Dendritic cell treated with granulocyte-macrophage colony-stimulating factor and Interleukin-4, amounts not matched to agents 40 ng/mL and 50 ng/mL, for 4 days (primary cell): ENCODE data around the gene NTRK2.

Source experiments
- H3K27ac Mint-ChIP-seq: one replicate; pipeline ENCODE4 v1.8.0; 2022; ENCODE audit warnings: mild to moderate bottlenecking, mixed read lengths
- H3K27me3 Mint-ChIP-seq: one replicate; pipeline ENCODE4 v1.8.0; 2022; ENCODE audit warnings: mild to moderate bottlenecking, mixed read lengths
- H3K36me3 Mint-ChIP-seq: one replicate; pipeline ENCODE4 v1.8.0; 2022; ENCODE audit warnings: low read depth, mixed read lengths
- H3K4me1 Mint-ChIP-seq: one replicate; pipeline ENCODE4 v1.8.0; 2022; ENCODE audit warnings: low read depth, mixed read lengths
- H3K4me3 Mint-ChIP-seq: one replicate; pipeline ENCODE4 v1.8.0; 2022; ENCODE audit warnings: mild to moderate bottlenecking, moderate library complexity, mixed read lengths
- H3K9me3 Mint-ChIP-seq: one replicate; pipeline ENCODE4 v1.8.0; 2022; ENCODE audit warnings: mixed read lengths
- intact Hi-C: fragments of 100-400 bp; cut with micrococcal nuclease; formaldehyde crosslinking; loops from one replicate; pipeline ENCODE4 v1.15.0; 2022

The NTRK2 gene

DNA sequence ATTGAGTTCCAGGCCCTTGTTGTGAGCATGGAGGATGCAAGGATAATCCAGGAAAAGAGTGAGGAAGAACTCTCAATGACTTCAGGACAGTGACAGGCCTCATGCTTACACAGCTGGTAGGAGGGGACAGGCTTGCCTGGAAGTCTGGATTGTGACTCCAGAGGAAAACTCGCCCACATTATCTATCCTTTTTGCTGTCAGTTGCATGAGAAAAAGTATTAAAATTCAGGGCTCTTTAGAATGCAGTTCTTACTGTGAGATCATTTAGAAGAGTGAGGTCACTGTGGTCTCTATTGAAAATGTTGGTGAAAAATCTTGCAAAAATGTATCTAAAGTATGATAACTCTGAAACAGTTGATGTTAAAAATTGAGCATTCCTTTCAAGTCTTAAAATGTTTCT is 30.5 kb downstream of the NTRK2 start:
- peaks cover 8% of the 10 kb centered on the region for H3K27me3 Mint-ChIP-seq

DNA sequence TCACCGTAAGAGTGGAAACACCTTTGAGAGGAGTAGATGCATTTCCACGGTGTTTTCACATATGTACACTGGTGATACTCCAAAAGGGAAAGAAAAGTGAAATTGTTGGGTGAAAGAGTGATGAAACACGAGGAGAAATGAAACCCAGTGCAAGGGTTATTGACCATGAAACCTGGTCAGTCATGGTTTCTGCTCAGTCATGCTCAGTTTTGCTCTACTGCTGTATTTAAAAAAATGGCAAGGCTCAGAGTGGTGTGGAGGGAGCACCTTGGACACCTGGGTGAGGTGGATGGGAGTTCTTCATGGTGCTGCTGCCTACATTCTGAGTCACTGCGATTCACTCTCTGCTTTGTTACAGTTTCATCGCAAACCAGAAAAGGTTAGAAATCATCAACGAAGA is 32.3 kb downstream of the NTRK2 start:
- no peak overlapping the region for H3K4me3 Mint-ChIP-seq
- H3K27ac Mint-ChIP-seq = no peak overlapping the region
- intact Hi-C loops = no loop called here
- H3K4me1 Mint-ChIP-seq = no peaks in the 10 kb centered on the region
- no peaks in the 10 kb centered on the region for H3K9me3 Mint-ChIP-seq
- peaks cover 11% of the 10 kb centered on the region for H3K27me3 Mint-ChIP-seq
- no peaks in the 10 kb centered on the region for H3K36me3 Mint-ChIP-seq

More for the DNA sequence above, 30.5 kb downstream of the NTRK2 start:
- no peaks in the 10 kb centered on the region for H3K9me3 Mint-ChIP-seq
- intact Hi-C loops = no loop called here
- H3K4me1 Mint-ChIP-seq = no peaks in the 10 kb centered on the region
- no peak overlapping the region for H3K4me3 Mint-ChIP-seq
- H3K36me3 Mint-ChIP-seq = no peaks in the 10 kb centered on the region
- H3K27ac Mint-ChIP-seq = no peak overlapping the region

DNA sequence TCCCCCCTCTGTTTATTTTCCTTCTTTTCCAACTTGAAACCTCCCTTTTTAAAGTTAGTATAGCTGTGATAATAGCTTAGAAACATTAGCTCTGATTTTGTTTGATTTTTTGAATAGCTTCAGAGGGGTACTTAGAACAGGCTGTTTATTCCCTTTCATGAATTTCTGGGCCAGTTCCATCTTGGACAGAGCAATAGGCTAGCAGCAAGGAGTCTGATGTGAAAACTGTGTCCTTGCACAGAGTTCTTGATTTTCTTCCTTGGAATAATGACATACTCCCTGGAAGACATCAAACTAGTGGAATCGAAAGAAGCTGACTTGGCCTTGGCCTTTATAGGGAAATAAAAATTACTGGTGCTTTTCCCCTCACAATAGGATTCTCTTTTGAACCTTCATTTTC is 32.9 kb downstream of the NTRK2 start:
- Mint-ChIP-seq H3K27ac (no peak overlapping the region), H3K27me3 (peaks cover 7% of the 10 kb centered on the region), H3K4me3 (no peak overlapping the region), H3K36me3 (no peaks in the 10 kb centered on the region), H3K4me1 (no peaks in the 10 kb centered on the region), H3K9me3 (no peaks in the 10 kb centered on the region)
- intact Hi-C loops = no loop called here

DNA sequence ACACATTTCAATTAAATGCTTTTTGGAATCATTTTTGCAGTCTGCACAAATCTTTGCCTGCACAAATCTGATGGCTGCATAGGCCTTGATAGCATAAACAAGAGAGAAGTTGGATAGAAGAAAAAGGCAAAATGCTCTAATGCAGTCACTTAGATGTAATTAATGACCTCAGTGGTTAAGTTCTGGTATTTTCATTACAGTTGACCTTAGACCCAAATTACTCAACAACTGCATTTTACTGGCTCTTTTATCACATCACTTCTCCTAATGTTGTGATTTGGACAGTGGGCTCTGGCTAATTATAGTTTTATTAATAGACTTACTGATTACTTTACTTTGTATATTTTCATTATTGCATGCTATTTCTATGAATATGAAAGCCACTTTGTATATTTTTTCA is 34.3 kb downstream of the NTRK2 start:
- no peaks in the 10 kb centered on the region for H3K9me3 Mint-ChIP-seq
- H3K36me3 Mint-ChIP-seq = no peaks in the 10 kb centered on the region
- no peak overlapping the region for H3K4me3 Mint-ChIP-seq
- H3K27ac Mint-ChIP-seq = no peak overlapping the region
- intact Hi-C loops = no loop called here
- peaks cover 10% of the 10 kb centered on the region for H3K27me3 Mint-ChIP-seq
- no peaks in the 10 kb centered on the region for H3K4me1 Mint-ChIP-seq

DNA sequence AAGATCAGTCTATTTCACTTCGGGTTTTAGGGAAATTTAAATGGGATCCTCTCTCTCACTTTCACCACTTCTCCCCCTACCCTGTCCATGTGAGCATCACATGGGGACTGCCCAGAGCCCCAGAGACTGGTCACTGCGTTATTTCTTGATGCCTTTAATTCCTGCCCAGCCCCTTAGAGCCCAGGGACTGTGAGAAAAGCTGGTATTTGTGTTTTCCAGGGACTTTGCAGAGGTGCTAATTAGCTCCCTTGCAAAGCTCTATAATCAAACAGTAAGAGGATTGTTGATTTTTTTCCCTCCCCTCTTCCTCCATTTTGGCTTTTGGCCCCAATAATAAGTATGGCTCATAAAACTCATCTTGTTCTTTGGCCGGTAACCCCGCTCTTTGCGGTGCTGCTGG is 35.6 kb downstream of the NTRK2 start:
- no peaks in the 10 kb centered on the region for H3K36me3 Mint-ChIP-seq
- H3K4me3 Mint-ChIP-seq = no peak overlapping the region
- peaks cover 7% of the 10 kb centered on the region for H3K4me1 Mint-ChIP-seq
- intact Hi-C loops = no loop called here
- peaks cover 10% of the 10 kb centered on the region for H3K27me3 Mint-ChIP-seq
- no peak overlapping the region for H3K27ac Mint-ChIP-seq
- H3K9me3 Mint-ChIP-seq = no peaks in the 10 kb centered on the region

DNA sequence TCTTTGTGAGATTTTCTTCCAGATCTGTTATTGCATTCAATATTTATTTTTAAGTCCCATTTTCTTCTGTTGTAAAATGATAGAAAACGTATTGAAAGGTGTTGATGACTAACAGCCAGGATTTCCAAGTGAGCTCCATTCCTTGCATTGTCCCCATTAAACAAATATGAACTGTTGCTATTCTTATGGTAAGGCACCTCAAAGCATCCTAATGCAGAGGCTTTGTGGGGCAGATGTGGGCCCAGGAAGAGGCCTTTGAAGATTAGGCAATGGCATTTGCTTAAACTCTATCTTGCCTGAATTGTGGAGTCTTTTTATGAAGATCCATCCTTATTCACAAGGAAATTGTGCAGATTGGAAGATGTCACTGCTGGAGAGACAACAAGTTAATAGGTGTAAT is 38.9 kb downstream of the NTRK2 start:
- intact Hi-C loops = no loop called here
- Mint-ChIP-seq H3K4me1 (peaks cover 8% of the 10 kb centered on the region), H3K9me3 (no peaks in the 10 kb centered on the region)

DNA sequence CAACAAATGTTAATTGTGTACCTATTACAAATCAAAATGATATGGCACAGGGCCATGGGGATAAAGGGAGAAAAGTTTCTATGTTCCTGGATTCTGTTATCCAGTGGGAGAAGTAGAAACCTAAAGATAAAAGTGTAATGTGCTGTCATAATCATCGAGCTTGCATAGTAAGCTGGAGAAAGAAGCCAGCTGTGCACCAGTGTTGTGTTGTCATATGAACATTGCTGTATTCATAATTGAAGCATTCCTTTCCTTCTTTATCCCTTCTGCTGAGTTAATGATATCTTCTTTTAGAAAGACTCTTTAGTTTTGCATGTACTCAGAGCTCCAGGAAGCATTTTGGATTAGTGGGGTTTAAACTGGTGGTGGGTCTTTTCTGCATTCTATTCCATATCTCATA is 39.5 kb downstream of the NTRK2 start:
- H3K4me3 Mint-ChIP-seq = no peak overlapping the region
- H3K27ac Mint-ChIP-seq = no peak overlapping the region
- intact Hi-C loops = no loop called here
- peaks cover 8% of the 10 kb centered on the region for H3K4me1 Mint-ChIP-seq
- no peaks in the 10 kb centered on the region for H3K36me3 Mint-ChIP-seq
- no peaks in the 10 kb centered on the region for H3K9me3 Mint-ChIP-seq
- H3K27me3 Mint-ChIP-seq = peaks cover 21% of the 10 kb centered on the region

More for the DNA sequence above, 38.9 kb downstream of the NTRK2 start:
- Mint-ChIP-seq H3K27ac (no peak overlapping the region), H3K27me3 (peaks cover 17% of the 10 kb centered on the region), H3K4me3 (no peak overlapping the region), H3K36me3 (no peaks in the 10 kb centered on the region)

DNA sequence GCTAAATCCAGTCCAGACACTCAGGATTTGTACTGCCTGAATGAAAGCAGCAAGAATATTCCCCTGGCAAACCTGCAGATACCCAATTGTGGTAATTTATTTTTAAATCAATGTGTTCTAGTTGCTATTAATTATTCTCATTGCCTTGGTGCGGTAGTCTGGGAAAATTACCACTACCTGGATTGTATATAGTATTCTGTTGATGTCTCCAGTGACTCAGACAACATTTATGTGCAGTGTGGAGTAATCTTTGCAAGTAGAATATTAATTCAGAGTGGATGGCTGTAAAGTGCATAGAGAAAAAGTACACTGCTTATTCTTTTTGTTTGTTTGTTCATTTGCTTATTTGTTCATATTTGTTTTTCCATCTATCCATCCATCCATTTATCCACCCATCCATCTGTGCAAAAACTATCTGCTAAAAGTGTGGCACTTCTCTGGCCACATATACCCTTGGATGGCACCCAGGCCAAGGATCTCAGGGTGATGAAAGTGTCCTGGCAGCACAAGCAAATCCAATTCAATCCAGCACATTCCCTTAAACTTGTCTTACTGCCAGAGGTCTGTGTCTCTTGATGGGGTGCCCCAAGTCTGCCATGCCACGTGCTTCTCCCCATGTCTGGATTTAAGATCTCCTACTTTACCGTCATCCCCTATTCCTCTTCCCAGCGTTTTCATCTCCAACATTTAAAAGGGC is 41.3 kb downstream of the NTRK2 start:
- H3K36me3 Mint-ChIP-seq = no peaks in the 10 kb centered on the region
- no peak overlapping the region for H3K4me3 Mint-ChIP-seq
- intact Hi-C loops = no loop called here
- peaks cover 20% of the 10 kb centered on the region for H3K27me3 Mint-ChIP-seq
- peaks cover 8% of the 10 kb centered on the region for H3K4me1 Mint-ChIP-seq
- no peak overlapping the region for H3K27ac Mint-ChIP-seq
- no peaks in the 10 kb centered on the region for H3K9me3 Mint-ChIP-seq

DNA sequence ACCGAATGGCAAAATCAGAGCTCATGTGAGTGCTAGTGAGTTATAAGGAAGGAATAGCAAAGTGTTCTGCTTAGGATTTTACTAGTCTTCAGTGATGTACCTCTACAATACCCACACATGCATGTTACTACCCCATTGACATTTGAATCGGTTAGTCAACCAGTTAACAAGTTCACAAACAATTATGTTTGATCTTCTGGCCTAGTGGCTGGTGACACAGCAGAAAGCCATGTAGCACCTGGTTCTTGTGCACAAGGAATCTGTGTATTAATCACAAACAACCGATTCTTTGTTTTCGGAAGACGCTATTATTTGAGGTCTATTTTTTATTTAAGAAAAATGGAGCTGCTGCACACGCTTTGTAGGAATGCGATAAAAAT is 41.9 kb downstream of the NTRK2 start:
- Mint-ChIP-seq H3K27ac (no peak overlapping the region), H3K27me3 (peaks cover 20% of the 10 kb centered on the region), H3K9me3 (no peaks in the 10 kb centered on the region), H3K4me3 (no peak overlapping the region), H3K4me1 (peaks cover 8% of the 10 kb centered on the region), H3K36me3 (no peaks in the 10 kb centered on the region)
- intact Hi-C loops = no loop called here

DNA sequence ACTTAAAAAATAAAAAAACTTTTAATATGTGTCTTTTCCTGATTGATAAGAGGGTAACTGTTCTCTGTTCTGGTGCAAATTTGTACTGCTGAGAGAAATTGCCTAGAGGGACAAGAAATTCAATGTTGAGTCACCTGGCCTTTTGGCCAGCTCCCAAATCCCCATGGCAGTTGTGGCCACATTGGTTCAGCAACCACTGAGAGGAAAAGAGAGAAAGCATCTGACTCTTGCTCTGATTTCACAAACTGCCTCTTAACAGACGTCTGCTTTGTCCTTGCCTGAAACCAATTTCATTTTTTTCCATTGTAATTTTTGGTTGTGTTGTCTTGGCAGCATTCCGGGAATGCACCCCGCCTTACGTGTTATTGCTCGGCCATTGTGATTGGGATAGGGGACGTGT is 42.4 kb downstream of the NTRK2 start:
- intact Hi-C loops = no loop called here
- Mint-ChIP-seq H3K27ac (no peak overlapping the region), H3K4me1 (peaks cover 8% of the 10 kb centered on the region), H3K27me3 (peaks cover 23% of the 10 kb centered on the region), H3K4me3 (no peak overlapping the region), H3K9me3 (no peaks in the 10 kb centered on the region), H3K36me3 (no peaks in the 10 kb centered on the region)

DNA sequence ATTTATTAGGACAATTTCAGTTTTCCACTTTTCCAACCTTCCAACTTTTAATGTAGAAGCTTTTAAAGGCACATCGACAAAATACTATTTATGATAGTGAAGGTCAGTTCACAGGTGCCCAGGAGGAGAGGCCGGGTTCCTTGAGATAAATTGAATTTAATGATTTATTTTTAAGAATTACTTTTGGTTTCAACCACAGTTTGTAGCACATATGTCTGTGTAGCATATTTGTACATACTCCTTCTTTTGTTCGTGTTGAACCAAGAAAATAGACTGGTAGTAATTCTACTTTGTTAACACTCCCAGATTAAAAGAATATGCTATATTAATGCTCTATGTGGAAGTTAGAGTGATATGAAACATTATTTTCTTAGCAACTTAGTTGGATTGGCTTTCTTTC is 46.7 kb downstream of the NTRK2 start:
- no peaks in the 10 kb centered on the region for H3K9me3 Mint-ChIP-seq
- H3K27me3 Mint-ChIP-seq = peaks cover 16% of the 10 kb centered on the region
- H3K4me1 Mint-ChIP-seq = no peaks in the 10 kb centered on the region
- H3K4me3 Mint-ChIP-seq = no peak overlapping the region
- no peaks in the 10 kb centered on the region for H3K36me3 Mint-ChIP-seq
- intact Hi-C loops = no loop called here
- no peak overlapping the region for H3K27ac Mint-ChIP-seq

DNA sequence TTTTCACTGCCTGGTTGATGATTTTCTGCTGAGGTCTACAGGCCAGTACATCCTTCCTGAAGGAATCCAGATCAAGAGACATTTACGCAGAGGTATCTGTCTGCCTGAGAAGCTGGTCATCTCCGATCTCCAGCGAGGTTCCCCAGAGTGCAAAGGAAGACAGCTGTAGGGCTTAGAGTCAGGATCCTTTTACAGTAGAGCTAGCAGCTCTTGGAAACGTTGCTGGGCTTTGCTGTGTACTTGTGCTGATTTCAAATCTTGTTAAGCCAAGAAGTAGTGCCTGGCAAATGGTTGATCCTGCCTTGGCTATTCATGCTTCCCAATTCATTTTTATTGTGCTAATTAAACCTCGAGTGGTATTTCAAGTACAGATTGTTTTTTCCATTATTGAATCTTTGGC is 48.9 kb downstream of the NTRK2 start:
- H3K4me3 Mint-ChIP-seq = no peak overlapping the region

DNA sequence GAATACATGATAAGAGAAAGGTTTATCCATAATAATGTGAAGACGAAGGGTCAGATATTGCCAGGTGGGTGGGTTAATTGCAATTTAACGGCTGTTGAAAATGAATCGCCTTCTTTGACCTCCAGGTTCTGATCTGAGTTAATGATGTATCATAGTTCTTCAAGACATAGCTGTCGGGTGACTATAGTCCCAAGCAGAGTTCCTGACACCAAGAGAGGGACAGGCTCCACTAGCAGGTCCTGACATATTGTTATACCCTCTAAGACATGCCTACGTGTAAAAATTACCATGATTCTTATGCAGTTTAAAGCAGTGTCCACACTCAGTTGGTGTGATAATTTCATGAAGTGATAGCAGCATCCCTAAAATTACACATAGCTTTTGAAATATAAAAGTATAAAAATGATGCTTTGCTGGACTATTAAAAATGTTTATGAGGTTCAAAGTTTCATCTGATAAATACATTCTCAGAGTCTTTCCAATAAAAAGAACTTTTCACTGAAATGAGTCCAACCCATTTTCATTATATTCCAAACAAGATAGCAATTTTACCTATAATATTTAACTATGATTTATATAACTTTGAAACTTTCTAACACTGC is 53.0 kb downstream of the NTRK2 start:
- intact Hi-C loops = no loop called here
- Mint-ChIP-seq H3K27ac (no peak overlapping the region), H3K9me3 (no peaks in the 10 kb centered on the region), H3K4me1 (no peaks in the 10 kb centered on the region), H3K27me3 (peaks cover 1% of the 10 kb centered on the region), H3K4me3 (no peak overlapping the region), H3K36me3 (no peaks in the 10 kb centered on the region)

More for the DNA sequence above, 48.9 kb downstream of the NTRK2 start:
- Mint-ChIP-seq H3K27me3 (peaks cover 10% of the 10 kb centered on the region), H3K27ac (no peak overlapping the region), H3K4me1 (no peaks in the 10 kb centered on the region), H3K36me3 (no peaks in the 10 kb centered on the region), H3K9me3 (no peaks in the 10 kb centered on the region)
- intact Hi-C loops = no loop called here

DNA sequence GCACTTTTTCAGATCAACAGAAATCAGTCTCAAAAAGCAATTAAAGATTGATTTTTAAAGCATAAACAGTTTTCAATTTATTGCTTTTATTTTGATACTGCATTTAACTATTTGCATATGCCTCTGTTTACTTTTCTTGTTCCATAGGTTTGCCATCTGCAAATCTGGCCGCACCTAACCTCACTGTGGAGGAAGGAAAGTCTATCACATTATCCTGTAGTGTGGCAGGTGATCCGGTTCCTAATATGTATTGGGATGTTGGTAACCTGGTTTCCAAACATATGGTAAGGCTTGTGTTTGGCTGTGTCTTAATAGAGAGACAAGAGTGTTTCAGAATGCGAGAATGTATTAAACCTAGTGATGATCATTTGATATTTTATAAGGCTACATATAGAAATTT is 53.9 kb downstream of the NTRK2 start:
- Mint-ChIP-seq H3K27me3 (peaks cover 1% of the 10 kb centered on the region), H3K27ac (no peak overlapping the region), H3K9me3 (no peaks in the 10 kb centered on the region), H3K4me1 (no peaks in the 10 kb centered on the region), H3K4me3 (no peak overlapping the region), H3K36me3 (no peaks in the 10 kb centered on the region)
- intact Hi-C loops = no loop called here

DNA sequence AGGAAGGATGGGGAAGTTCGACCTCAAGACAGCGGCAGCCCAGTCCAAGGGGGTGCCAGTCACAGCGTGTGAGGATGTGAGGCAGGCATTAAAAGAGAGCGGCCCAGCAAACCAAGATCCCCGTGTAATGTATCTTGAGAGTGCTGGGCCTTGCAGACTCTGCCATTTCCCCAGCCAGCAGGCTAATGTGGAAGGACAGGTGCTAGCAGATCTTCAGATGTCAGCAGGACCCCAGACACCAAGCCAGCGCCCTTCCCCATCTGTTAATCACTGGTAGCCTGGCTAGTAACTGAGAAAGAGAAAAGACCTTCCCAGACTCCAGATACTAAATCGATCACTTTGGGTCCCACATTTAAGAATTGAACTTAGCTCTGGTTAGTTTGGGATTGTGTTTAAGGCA is 62.2 kb downstream of the NTRK2 start:
- H3K36me3 Mint-ChIP-seq = no peaks in the 10 kb centered on the region
- H3K4me1 Mint-ChIP-seq = no peaks in the 10 kb centered on the region
- intact Hi-C loops = no loop called here
- no peaks in the 10 kb centered on the region for H3K27me3 Mint-ChIP-seq
- H3K4me3 Mint-ChIP-seq = no peak overlapping the region
- H3K9me3 Mint-ChIP-seq = peaks cover 9% of the 10 kb centered on the region
- no peak overlapping the region for H3K27ac Mint-ChIP-seq
